Prostate gland (tissue), 2 donors: ENCODE results near the gene CRYGN. TPM values are rescaled to one million over a fixed set of nuclear protein-coding genes. Genes with fewer than 3 reads are reported as not detected.
A peak's percentile ranks its signal among the peaks of the same experiment; 100 is the strongest.

Source experiments
- DNase-seq: peaks from one replicate; pipeline ENCODE4 v3.0.0-alpha.2; 2019; ENCODE audit warnings: low spot score
- H3K27ac ChIP-seq, 2 donors: fragments of 200-600 bp; sonication (generic); 2 replicates each; pipeline ENCODE4 v1.5.1; 2017 to 2019
- H3K27me3 ChIP-seq: fragments of 200-600 bp; sonication (generic); replicated peaks from 2 replicates; pipeline ENCODE4 v1.5.1; 2019; ENCODE audit not compliant: insufficient read depth
- H3K36me3 ChIP-seq, 2 donors: fragments of 200-600 bp; sonication (generic); 1 replicate in 1 of 2; 2 replicates in 1 of 2; pipeline versions ENCODE4 v1.5.1 to v1.8.1; 2017 to 2019
- H3K4me1 ChIP-seq: fragments of 200-600 bp; sonication (generic); replicated peaks from 2 replicates; pipeline ENCODE4 v1.5.1; 2019
- H3K4me3 ChIP-seq, 2 donors: fragments of 200-600 bp; sonication (generic); 2 replicates each; pipeline ENCODE4 v1.5.1; 2017 to 2019
- H3K9me3 ChIP-seq: fragments of 200-600 bp; sonication (generic); 2 replicates; pipeline ENCODE4 v1.5.1; 2017
- CTCF ChIP-seq, 4 experiments: fragments of 200-600 bp in 2 of 4; fragments of 450-650 bp in 2 of 4; sonication (generic) in 2 of 4; IDR thresholded peaks; 1 replicate in 3 of 4; 2 replicates in 1 of 4; pipeline ENCODE4 v1.5.1; 2016 to 2019; ENCODE audit warnings: antibody characterized with exemption in 4 of 4, mild to moderate bottlenecking in 2 of 4, moderate library complexity in 2 of 4
- POLR2A ChIP-seq: fragments of 450-650 bp; IDR thresholded peaks from one replicate; pipeline ENCODE4 v1.6.1; 2016; ENCODE audit warnings: antibody characterized with exemption, mild to moderate bottlenecking
- POLR2AphosphoS5 ChIP-seq: sonication (generic); formaldehyde crosslinking; IDR thresholded peaks from one replicate; pipeline ENCODE4 v1.6.1; 2017; ENCODE audit warnings: antibody characterized with exemption
- WGBS: methylation state at CpG from one replicate; pipeline ENCODE4 v1.1.5; 2018; 5-methylcytosine and 5-hydroxymethylcytosine counted together
- intact Hi-C: fragments of 100-400 bp; cut with DNase I; formaldehyde crosslinking; loops from one replicate; pipeline ENCODE4 v1.14.2; 2022
- total RNA-seq, 2 donors: library from RNA; depleted of rRNA; stranded (reverse); fragments of >200 nt; gene quantifications; one replicate each; pipeline ENCODE4 v1.1.0, GENCODE V29; 2016

CRYGN gene
- total RNA-seq, 2 donors from 2014 or later, result not detected

GRCh38 chr7:151449990-151450389 lies 10.0 kb upstream of the CRYGN start:
- H3K27ac ChIP-seq, result no peak overlapping the region
- H3K36me3 ChIP-seq, result no peaks in the 10 kb centered on the region
- TF ChIP-seq CTCF (IDR thresholded peaks at IDR 0.05), result no peak
- TF ChIP-seq POLR2A, result no peak
- no peak for TF ChIP-seq POLR2AphosphoS5
- no peaks in the 10 kb centered on the region for H3K9me3 ChIP-seq
- no peak overlapping the region for H3K4me3 ChIP-seq
- no peak for DNase-seq
- no peaks in the 10 kb centered on the region for H3K27me3 ChIP-seq
- intact Hi-C loops, result no loop called here
- H3K4me1 ChIP-seq, result no peaks in the 10 kb centered on the region
- WGBS, result 91% methylated on average over 9 of the region's 9 CpGs

GRCh38 chr7:151448261-151449252 lies 8.6 kb upstream of the CRYGN start:
- no peak for TF ChIP-seq POLR2A
- peak; percentile 10 for TF ChIP-seq POLR2AphosphoS5
- TF ChIP-seq CTCF (IDR thresholded peaks at IDR 0.05), result peak; percentile 60 to 83 (median 73)
- H3K4me3 ChIP-seq, result peak overlapping the region; percentile 27 to 41
- no peaks in the 10 kb centered on the region for H3K9me3 ChIP-seq
- H3K36me3 ChIP-seq, result no peaks in the 10 kb centered on the region
- H3K4me1 ChIP-seq, result no peaks in the 10 kb centered on the region
- intact Hi-C loops, result loop anchor here (1.0 kb wide), 1 partner anchor 80 kb away; no protein-coding TSS in a partner anchor
- peak overlapping the region in 1 of 2 donors; percentile 17 for H3K27ac ChIP-seq
- WGBS, result 16% methylated on average over 55 of the region's 61 CpGs
- H3K27me3 ChIP-seq, result no peaks in the 10 kb centered on the region
- peak; percentile 56 for DNase-seq

DNA sequence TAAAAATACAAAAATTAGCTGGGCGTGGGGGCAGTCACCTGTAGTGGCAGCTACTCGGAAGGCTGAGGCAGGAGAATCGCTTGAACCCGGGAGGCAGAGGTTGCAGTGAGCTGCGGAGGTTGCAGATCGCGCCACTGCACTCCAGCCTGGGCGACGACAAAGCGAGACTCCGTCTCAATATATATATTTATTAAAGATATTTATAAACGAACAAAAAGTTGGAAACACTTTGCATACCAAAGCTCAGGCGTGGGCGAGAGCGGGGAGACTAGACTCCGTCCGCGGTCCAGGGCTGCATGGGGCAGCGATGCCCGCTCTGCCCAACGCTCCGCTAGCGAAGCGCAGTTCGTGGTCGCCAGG lies 7.9 kb upstream of the CRYGN start:
- Histone ChIP-seq H3K27me3 (no peaks in the 10 kb centered on the region), H3K9me3 (no peaks in the 10 kb centered on the region), H3K4me1 (no peaks in the 10 kb centered on the region), H3K4me3 (peak overlapping the region; percentile 27 to 41), H3K36me3 (no peaks in the 10 kb centered on the region), H3K27ac (no peak overlapping the region)
- no peak for DNase-seq
- no peak for TF ChIP-seq CTCF (IDR thresholded peaks at IDR 0.05)
- TF ChIP-seq POLR2AphosphoS5, result no peak
- no peak for TF ChIP-seq POLR2A
- intact Hi-C loops, result loop anchor here (1.0 kb wide), 1 partner anchor 80 kb away; no protein-coding TSS in a partner anchor
- WGBS, result 90% methylated on average over 26 of the region's 26 CpGs

GRCh38 chr7:151447312-151447711 lies 7.4 kb upstream of the CRYGN start:
- Histone ChIP-seq H3K4me3 (no peak overlapping the region), H3K4me1 (no peaks in the 10 kb centered on the region), H3K9me3 (no peaks in the 10 kb centered on the region), H3K27ac (no peak overlapping the region), H3K36me3 (no peaks in the 10 kb centered on the region), H3K27me3 (no peaks in the 10 kb centered on the region)
- no peak for TF ChIP-seq POLR2AphosphoS5
- TF ChIP-seq POLR2A, result no peak
- no peak for TF ChIP-seq CTCF (IDR thresholded peaks at IDR 0.05)
- intact Hi-C loops, result no loop called here
- WGBS, result 97% methylated on average over 18 of the region's 18 CpGs
- no peak for DNase-seq
